Loucy (cell line): Measurements from ENCODE around the gene MTNR1A.

ENCODE experiments used
- H2AFZ ChIP-seq: fragments of 200-600 bp; sonication (generic); 2 replicates; pipeline ENCODE4 v1.6.0; 2016; ENCODE audit warnings: antibody characterized with exemption, mild to moderate bottlenecking, low read length, moderate library complexity
- H3F3A ChIP-seq: fragments of 200-600 bp; 2 replicates; pipeline ENCODE4 v1.6.0; 2016; ENCODE audit warnings: antibody characterized with exemption, low read depth, mild to moderate bottlenecking
- H3K27me3 ChIP-seq: fragments of 200-600 bp; sonication (generic); 2 replicates; pipeline ENCODE4 v1.6.1; 2014; ENCODE audit warnings: low read length, mild to moderate bottlenecking; ENCODE audit not compliant: insufficient read depth, poor library complexity, severe bottlenecking
- H3K36me3 ChIP-seq: fragments of 200-600 bp; sonication (generic); 2 replicates; pipeline ENCODE4 v1.6.1; 2016; ENCODE audit warnings: low read length; ENCODE audit not compliant: insufficient read depth
- H3K4me1 ChIP-seq: fragments of 200-600 bp; sonication (generic); 2 replicates; pipeline ENCODE4 v1.5.1; 2014; ENCODE audit warnings: low read length, mild to moderate bottlenecking; ENCODE audit not compliant: insufficient read depth, poor library complexity, severe bottlenecking
- H3K4me2 ChIP-seq: fragments of 200-600 bp; sonication (generic); 2 replicates; pipeline ENCODE4 v1.6.0; 2014; ENCODE audit warnings: antibody characterized with exemption, low read length, low read depth, mild to moderate bottlenecking; ENCODE audit not compliant: poor library complexity, severe bottlenecking
- H3K4me3 ChIP-seq: fragments of 200-600 bp; sonication (generic); 2 replicates; pipeline ENCODE4 v1.5.1; 2014; ENCODE audit warnings: low read length, mild to moderate bottlenecking, mixed read lengths; ENCODE audit not compliant: poor library complexity, severe bottlenecking
- H3K79me2 ChIP-seq: fragments of 200-600 bp; sonication (generic); 2 replicates; pipeline ENCODE4 v1.6.1; 2014; ENCODE audit warnings: low read length; ENCODE audit not compliant: insufficient read depth
- H3K9ac ChIP-seq: fragments of 200-600 bp; sonication (generic); 2 replicates; pipeline ENCODE4 v1.6.0; 2014; ENCODE audit warnings: mild to moderate bottlenecking, low read depth, low read length, moderate library complexity; ENCODE audit not compliant: poor library complexity, severe bottlenecking
- H3K9me2 ChIP-seq: fragments of 200-600 bp; sonication (generic); replicated peaks from 2 replicates; pipeline ENCODE4 v1.6.1; 2016; ENCODE audit warnings: low read depth, low read length, mixed read lengths
- H3K9me3 ChIP-seq: fragments of 200-600 bp; sonication (generic); 2 replicates; pipeline ENCODE4 v1.6.1; 2014; ENCODE audit warnings: mild to moderate bottlenecking, antibody characterized with exemption, low read length, low read depth; ENCODE audit not compliant: insufficient read depth
- H4K20me1 ChIP-seq: fragments of 200-600 bp; sonication (generic); 2 replicates; pipeline ENCODE4 v1.6.0; 2014; ENCODE audit warnings: antibody characterized with exemption, low read length, mild to moderate bottlenecking; ENCODE audit not compliant: insufficient read depth, poor library complexity, severe bottlenecking
- CTCF ChIP-seq: fragments of 200-600 bp; sonication (generic); conservative IDR thresholded peaks from 2 replicates; pipeline ENCODE4 v1.5.1; 2014; ENCODE audit warnings: mild to moderate bottlenecking, antibody characterized with exemption, low read length
- EZH2phosphoT487 ChIP-seq: fragments of 200-600 bp; IDR thresholded peaks from 2 replicates; pipeline ENCODE4 v1.6.1; 2018; ENCODE audit warnings: antibody characterized with exemption, mild to moderate bottlenecking, moderate library complexity, borderline replicate concordance

MTNR1A gene

GRCh38 chr4:186557061-186557460 is 1.7 kb upstream of the MTNR1A start:
- no peaks in the 10 kb centered on the region for H3K9me3 ChIP-seq
- H4K20me1 ChIP-seq, result no peaks in the 10 kb centered on the region
- H3K4me3 ChIP-seq, result no peak overlapping the region
- no peak for TF ChIP-seq EZH2phosphoT487
- TF ChIP-seq CTCF, result no peak
- H3K36me3 ChIP-seq, result no peaks in the 10 kb centered on the region
- H3F3A ChIP-seq, result no peaks in the 10 kb centered on the region
- no peaks in the 10 kb centered on the region for H3K27me3 ChIP-seq
- H3K4me1 ChIP-seq, result no peaks in the 10 kb centered on the region
- H3K9ac ChIP-seq, result no peak overlapping the region
- H3K4me2 ChIP-seq, result no peak overlapping the region
- H3K9me2 ChIP-seq, result no peaks in the 10 kb centered on the region
- no peaks in the 10 kb centered on the region for H3K79me2 ChIP-seq
- H2AFZ ChIP-seq, result no peak overlapping the region

GRCh38 chr4:186554539-186554913 is 841 bp downstream of the MTNR1A start:
- H2AFZ ChIP-seq, result no peak overlapping the region
- H3K4me3 ChIP-seq, result no peak overlapping the region
- no peaks in the 10 kb centered on the region for H3K27me3 ChIP-seq
- H3K9ac ChIP-seq, result no peak overlapping the region
- no peaks in the 10 kb centered on the region for H3K79me2 ChIP-seq
- no peaks in the 10 kb centered on the region for H3F3A ChIP-seq
- no peak for TF ChIP-seq EZH2phosphoT487
- TF ChIP-seq CTCF, result no peak
- no peaks in the 10 kb centered on the region for H4K20me1 ChIP-seq
- no peaks in the 10 kb centered on the region for H3K4me1 ChIP-seq
- no peaks in the 10 kb centered on the region for H3K36me3 ChIP-seq
- H3K9me2 ChIP-seq, result no peaks in the 10 kb centered on the region
- no peaks in the 10 kb centered on the region for H3K9me3 ChIP-seq
- no peak overlapping the region for H3K4me2 ChIP-seq

- Histone ChIP-seq H3K27me3 (no peaks in the 10 kb centered on the region), H3K9me2 (no peaks in the 10 kb centered on the region), H4K20me1 (no peaks in the 10 kb centered on the region), H2AFZ (no peak overlapping the region), H3K36me3 (no peaks in the 10 kb centered on the region), H3K9ac (no peak overlapping the region), H3F3A (no peaks in the 10 kb centered on the region), H3K79me2 (no peaks in the 10 kb centered on the region), H3K4me2 (no peak overlapping the region), H3K4me1 (no peaks in the 10 kb centered on the region), H3K9me3 (no peaks in the 10 kb centered on the region), H3K4me3 (no peak overlapping the region)
- TF ChIP-seq CTCF (no peak), EZH2phosphoT487 (no peak)
Observed at GRCh38 chr4:186553717-186554116, 1.6 kb downstream of the MTNR1A start.
